ENCODE measurements around the gene FOXF2. TPM values are rescaled to one million over a fixed set of nuclear protein-coding genes. Genes with fewer than 3 reads are reported as not detected.

The FOXF2 gene
- total and polyA plus RNA-seq, 2 donors (not counting 3 experiments of a cell fraction or from before 2014, with no cell fraction given) = not detected

DNA sequence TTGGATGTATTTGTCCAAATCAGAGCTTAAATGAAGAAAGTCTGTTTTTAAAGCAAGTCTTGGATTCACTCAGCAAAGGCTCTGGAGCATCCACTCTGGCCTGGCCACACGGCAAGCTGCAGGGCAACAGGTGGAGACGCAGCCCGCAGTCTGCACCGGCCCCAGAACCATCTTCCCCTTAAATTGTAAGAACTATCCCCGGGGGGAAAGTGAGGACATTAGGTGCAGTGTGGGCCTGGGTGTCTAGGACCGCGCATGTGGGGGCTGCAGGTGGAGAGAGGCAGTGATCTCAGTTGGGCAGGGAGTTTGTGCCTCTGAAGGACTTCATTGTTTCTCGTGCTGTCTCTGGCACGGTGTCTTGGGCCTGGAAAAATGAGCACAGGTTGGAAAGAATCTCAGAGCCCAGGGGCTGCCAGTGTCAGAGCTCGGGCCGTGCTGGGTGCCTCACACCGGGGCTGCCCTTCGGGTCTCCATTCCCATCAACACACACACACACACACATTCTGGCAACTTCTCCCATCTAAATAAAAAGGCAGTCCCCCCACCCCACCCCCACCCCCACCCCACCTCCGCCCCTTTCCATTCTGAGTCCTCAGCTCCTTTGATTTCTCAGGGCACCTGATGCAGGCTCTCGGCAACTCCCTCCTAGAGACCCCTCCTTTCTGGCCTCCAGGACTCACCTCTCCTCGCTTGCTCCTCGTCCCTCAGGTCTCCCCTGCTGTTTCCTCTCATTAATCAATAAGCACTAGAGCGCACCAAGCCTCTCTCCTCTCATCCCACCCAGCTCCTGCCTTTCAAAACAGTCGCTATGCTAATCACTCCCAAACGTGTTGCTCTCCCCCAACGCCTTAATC lies 48.4 kb downstream of the FOXF2 start:
- H3K4me2 ChIP-seq (ENCODE audit: insufficient read depth, low read length) = no peak overlapping the region
- POLR2A ChIA-PET = no interaction called here
- DNase-seq (ENCODE audit: low read depth, low spot score) = no peak
- no peaks in the 10 kb centered on the region for H3K36me3 ChIP-seq (ENCODE audit: control insufficient read depth in 2 of 2, extremely low read depth in 1 of 2, insufficient read depth in 2 of 2, low read length in 2 of 2)
- no peak overlapping the region for H2AFZ ChIP-seq (ENCODE audit: low read depth, low read length)
- no peak overlapping the region for H3K9ac ChIP-seq (replicated peaks; ENCODE audit: extremely low read depth, insufficient read depth, low read length)
- H4K20me1 ChIP-seq (replicated peaks; ENCODE audit: control insufficient read depth, extremely low read depth, insufficient read depth, low read length) = no peaks in the 10 kb centered on the region
- no peaks in the 10 kb centered on the region for H3K27me3 ChIP-seq (ENCODE audit: control insufficient read depth in 2 of 2, insufficient read depth in 2 of 2, low read length in 2 of 2)
- H3K79me2 ChIP-seq (ENCODE audit: control insufficient read depth, insufficient read depth, low read length) = no peaks in the 10 kb centered on the region
- dilution Hi-C loops (cut with MboI; ENCODE audit: extremely low pct_ligation_motif_present, low sequenced_read_pairs) = no loop called here
- no peak overlapping the region for H3K4me3 ChIP-seq (replicated peaks in 1 of 3; ENCODE audit: insufficient read depth in 1 of 3, low read depth in 1 of 3, low read length in 3 of 3)
- H3K9me1 ChIP-seq (replicated peaks; ENCODE audit: control insufficient read depth, extremely low read depth, insufficient read depth, low read length) = no peaks in the 10 kb centered on the region
- CTCF ChIA-PET = interaction anchor here (1.0 to 3.3 kb wide), 3 partner anchors 10 to 1222 kb away, joined by 4 to 48 read pairs (median 46); no protein-coding TSS in a partner anchor
- TF ChIP-seq MAX (IDR thresholded peaks at IDR 0.05; ENCODE audit: insufficient read depth, insufficient read length) (no peak), GATA2 (IDR thresholded peaks at IDR 0.05; ENCODE audit: insufficient read depth, insufficient read length, low read depth, low read length) (no peak), EZH2 (IDR thresholded peaks at IDR 0.05; ENCODE audit: borderline replicate concordance, low read depth, low read length, severe bottlenecking) (no peak), MYC (IDR thresholded peaks at IDR 0.05; ENCODE audit: low read depth, low read length) (no peak), POLR2AphosphoS5 (IDR thresholded peaks at IDR 0.05; ENCODE audit: insufficient read depth, low read depth, low read length) (no peak), JUN (IDR thresholded peaks at IDR 0.05; ENCODE audit: borderline replicate concordance, insufficient read depth, insufficient read length, low read depth) (no peak), POLR2A (IDR thresholded peaks at IDR 0.05; ENCODE audit: low read depth, low read length) (no peak), FOS (IDR thresholded peaks at IDR 0.05; ENCODE audit: borderline replicate concordance, insufficient read depth, low read length) (no peak)
- TF ChIP-seq, protein P1, sequence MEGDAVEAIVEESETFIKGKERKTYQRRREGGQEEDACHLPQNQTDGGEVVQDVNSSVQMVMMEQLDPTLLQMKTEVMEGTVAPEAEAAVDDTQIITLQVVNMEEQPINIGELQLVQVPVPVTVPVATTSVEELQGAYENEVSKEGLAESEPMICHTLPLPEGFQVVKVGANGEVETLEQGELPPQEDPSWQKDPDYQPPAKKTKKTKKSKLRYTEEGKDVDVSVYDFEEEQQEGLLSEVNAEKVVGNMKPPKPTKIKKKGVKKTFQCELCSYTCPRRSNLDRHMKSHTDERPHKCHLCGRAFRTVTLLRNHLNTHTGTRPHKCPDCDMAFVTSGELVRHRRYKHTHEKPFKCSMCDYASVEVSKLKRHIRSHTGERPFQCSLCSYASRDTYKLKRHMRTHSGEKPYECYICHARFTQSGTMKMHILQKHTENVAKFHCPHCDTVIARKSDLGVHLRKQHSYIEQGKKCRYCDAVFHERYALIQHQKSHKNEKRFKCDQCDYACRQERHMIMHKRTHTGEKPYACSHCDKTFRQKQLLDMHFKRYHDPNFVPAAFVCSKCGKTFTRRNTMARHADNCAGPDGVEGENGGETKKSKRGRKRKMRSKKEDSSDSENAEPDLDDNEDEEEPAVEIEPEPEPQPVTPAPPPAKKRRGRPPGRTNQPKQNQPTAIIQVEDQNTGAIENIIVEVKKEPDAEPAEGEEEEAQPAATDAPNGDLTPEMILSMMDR (IDR thresholded peaks at IDR 0.05; ENCODE audit: extremely low read depth in 1 of 2, insufficient read depth in 1 of 2, low read depth in 1 of 2, low read length in 2 of 2) = no peak
- FAIRE-seq = no peak
- no peak overlapping the region for H3K27ac ChIP-seq (ENCODE audit: insufficient read depth, low read depth, low read length)
- no TSS peak for BruUV-seq (replicated peaks)
- no peaks in the 10 kb centered on the region for H3K4me1 ChIP-seq (ENCODE audit: control insufficient read depth, extremely low read depth, insufficient read depth, low read length)
- intact Hi-C loops (cut with micrococcal nuclease) = loop anchor here (2.0 kb wide), 2 partner anchors 41 to 641 kb away; no protein-coding TSS in a partner anchor
- no peaks in the 10 kb centered on the region for H3K9me3 ChIP-seq (replicated peaks; ENCODE audit: control insufficient read depth, insufficient read depth, low read length)
